Measurements from ENCODE around the gene VWA2.

VWA2 gene

DNA sequence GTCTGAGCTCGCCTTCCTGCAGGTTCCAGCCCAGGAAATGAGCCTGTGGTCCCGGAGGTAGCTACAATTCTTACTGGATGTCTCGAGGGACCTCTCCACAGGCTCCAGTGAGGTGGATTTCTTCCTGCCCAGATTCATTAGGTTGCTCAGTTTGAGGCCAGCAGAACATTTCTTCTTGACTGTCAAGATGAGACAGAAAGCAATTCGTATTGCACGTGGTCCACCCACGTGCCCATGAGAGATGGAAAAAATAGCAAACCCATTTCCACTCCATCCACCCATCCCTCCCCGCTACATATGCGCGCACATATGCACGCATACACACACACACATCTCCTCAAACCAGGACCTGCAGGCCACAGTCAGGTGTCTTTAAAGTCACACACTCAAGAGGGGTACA lies 68.7 kb downstream of the VWA2 start:
- TF ChIP-seq CTCF (conservative IDR thresholded peaks at IDR 0.05; ENCODE audit: low read depth, low read length) = no peak
- no peak overlapping the region for H3K4me3 ChIP-seq (ENCODE audit: low read length)
- no peak for DNase-seq (ENCODE audit: low read depth)

DNA sequence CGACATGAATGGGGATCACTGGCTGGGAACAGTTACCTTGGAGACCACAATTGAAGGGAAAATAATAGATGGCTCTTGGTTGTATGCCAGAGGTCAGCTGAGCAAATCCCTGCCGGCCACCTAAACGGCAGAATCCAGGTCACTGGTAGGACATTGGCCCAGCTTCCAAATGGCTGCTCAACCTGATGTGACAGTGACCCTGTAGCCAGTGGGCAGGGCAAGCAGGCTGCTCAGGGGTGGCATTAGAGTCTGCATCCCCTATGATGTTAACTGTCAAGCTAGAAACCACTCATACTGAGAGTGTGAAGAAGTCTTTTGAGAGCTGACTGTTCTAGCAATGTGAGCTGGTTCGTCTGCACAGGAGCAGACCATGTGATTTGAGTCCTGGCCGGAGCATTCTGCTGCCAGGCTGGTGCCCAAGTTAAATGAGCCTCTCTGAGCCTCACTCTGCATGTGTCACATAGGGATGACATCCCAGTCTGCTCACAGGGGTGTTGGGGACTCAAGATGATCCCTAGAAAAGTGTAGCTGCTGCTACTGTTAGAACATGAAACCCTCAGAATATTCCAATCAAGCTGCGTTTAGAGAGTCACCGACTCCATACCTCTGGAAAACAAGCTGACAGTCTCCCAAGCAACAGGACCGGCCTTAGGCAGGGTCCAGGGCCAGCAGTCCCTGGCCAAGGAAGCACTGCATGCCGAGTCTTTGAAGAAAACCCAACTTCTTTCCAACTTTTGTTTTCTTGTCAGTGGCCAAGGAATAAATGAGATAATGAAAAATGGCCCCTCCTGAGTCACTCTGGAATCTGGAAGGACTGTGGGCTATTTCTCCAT lies 69.7 kb downstream of the VWA2 start:
- no peak for DNase-seq (ENCODE audit: low read depth)
- TF ChIP-seq CTCF (conservative IDR thresholded peaks at IDR 0.05; ENCODE audit: low read depth, low read length) = no peak
- H3K4me3 ChIP-seq (ENCODE audit: low read length) = no peak overlapping the region

- DNase-seq (ENCODE audit: low read depth) = no peak
- no peak overlapping the region for H3K4me3 ChIP-seq (ENCODE audit: low read length)
- TF ChIP-seq CTCF (conservative IDR thresholded peaks at IDR 0.05; ENCODE audit: low read depth, low read length) = no peak
Measured at GRCh38 chr10:114309364-114309651, 70.3 kb downstream of the VWA2 start.

GRCh38 chr10:114310346-114310745 lies 71.3 kb downstream of the VWA2 start:
- no peak for TF ChIP-seq CTCF (conservative IDR thresholded peaks at IDR 0.05; ENCODE audit: low read depth, low read length)
- H3K4me3 ChIP-seq (ENCODE audit: low read length) = no peak overlapping the region
- no peak for DNase-seq (ENCODE audit: low read depth)

DNA sequence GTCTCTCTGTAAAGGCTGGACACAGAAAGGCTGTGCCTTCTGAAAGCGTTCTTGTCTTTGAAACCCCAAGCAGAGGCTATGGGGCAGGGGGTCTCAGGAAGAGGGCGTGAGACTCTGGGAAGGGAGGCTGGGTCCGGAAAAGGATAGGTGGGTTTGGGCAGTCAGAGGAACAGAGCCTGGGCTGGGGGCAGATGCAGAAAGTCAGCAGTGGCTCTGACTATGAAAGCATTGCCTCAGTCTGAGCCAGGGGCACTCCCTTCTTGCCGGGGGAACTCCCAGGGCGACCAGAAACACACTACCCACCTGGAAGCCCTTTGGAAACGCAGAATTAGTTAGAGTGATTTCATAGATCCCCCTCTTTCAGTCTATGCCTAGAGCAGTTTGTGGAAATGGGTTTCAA lies 72.0 kb downstream of the VWA2 start:
- no peak for TF ChIP-seq CTCF (conservative IDR thresholded peaks at IDR 0.05; ENCODE audit: low read depth, low read length)
- DNase-seq (ENCODE audit: low read depth) = no peak
- H3K4me3 ChIP-seq (ENCODE audit: low read length) = no peak overlapping the region

DNA sequence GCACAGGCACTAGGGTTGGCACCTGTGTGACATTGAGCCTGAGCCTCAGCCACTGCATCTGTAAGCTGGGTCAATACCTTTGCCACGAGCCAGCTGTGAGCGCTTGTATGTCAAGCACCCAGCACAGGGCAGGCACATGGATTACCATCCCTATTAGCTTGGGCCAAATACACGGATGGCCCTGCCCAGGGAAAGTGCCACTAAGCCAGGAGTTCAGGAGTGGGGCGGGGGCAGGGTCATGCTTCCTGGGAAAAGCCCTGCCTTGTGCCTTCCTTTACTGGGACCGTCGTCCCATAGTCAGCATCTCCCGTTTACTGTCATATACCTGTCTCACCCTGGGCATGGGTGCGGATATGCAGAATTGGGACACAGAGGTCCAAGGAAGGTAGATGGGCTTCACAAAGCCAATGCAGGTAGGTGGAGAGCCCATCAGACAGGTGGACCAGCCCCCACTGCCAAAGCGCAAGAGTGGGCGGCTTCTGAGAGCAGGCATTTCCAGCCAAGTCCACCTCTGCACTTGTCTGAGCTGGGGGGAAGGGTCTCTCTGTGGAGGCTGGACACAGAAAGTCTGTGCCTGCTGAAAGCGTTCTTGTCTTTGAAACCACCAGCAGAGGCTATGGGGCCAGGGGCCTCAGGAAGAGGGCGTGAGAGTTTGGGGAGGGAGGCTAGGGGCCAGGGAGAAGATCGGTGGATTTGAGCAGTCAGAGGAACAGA lies 72.6 kb downstream of the VWA2 start:
- no peak for TF ChIP-seq CTCF (conservative IDR thresholded peaks at IDR 0.05; ENCODE audit: low read depth, low read length)
- H3K4me3 ChIP-seq (ENCODE audit: low read length) = no peak overlapping the region
- DNase-seq (ENCODE audit: low read depth) = no peak

- DNase-seq (ENCODE audit: low read depth) = no peak
- H3K4me3 ChIP-seq (ENCODE audit: low read length) = no peak overlapping the region
- no peak for TF ChIP-seq CTCF (conservative IDR thresholded peaks at IDR 0.05; ENCODE audit: low read depth, low read length)
Measured at GRCh38 chr10:114313139-114313538, 74.1 kb downstream of the VWA2 start.

All from retinal pigment epithelial cell (primary cell).